HepG2 (cell line): Measurements from ENCODE around the gene ITGB3. TPM values are rescaled to one million over a fixed set of nuclear protein-coding genes. Genes with fewer than 3 reads are reported as not detected.
A peak's percentile ranks its signal among the peaks of the same experiment; 100 is the strongest.

Experiments used
- ATAC-seq: fragments of 200-7000 bp; cut with Tn5 transposase; 3 replicates; pipeline ENCODE4 v1.9.1; 2020; ENCODE audit warnings: mild to moderate bottlenecking, moderate library complexity
- BruUV-seq: library from RNA; stranded (reverse); fragments of 400-500 nt; replicated peaks from 2 replicates; lab custom pipeline; 2021; lab: Mats Ljungman, UMichigan
- CTCF ChIA-PET: fragments of 300-600 bp; formaldehyde crosslinking; extraction: SDS; loops from one replicate; lab custom pipeline; 2021; ENCODE audit warnings: low total read pairs, inconsistent platforms, low intra/inter-chr PET ratio; lab: Yijun Ruan, JAX
- POLR2A ChIA-PET: fragments of 350-600 bp; sonication (Branson Sonifier 250); formaldehyde crosslinking; loops from one replicate; lab custom pipeline; 2020; ENCODE audit warnings: antibody characterized with exemption, inconsistent platforms; lab: Yijun Ruan, JAX
- DNase-seq: peaks from one replicate; pipeline ENCODE4 v3.0.0-alpha.2; 2015; ENCODE audit warnings: low spot score
- FAIRE-seq: peaks from 3 replicates; lab custom pipeline; 2011; peaks lifted over from hg19 to GRCh38; lab: Jason Lieb, UNC
- H2AFZ ChIP-seq: one replicate; pipeline ENCODE4 v1.6.1; 2011; ENCODE audit warnings: low read length, inconsistent platforms
- H3K27ac ChIP-seq: fragments of 300-600 bp; 3 replicates; pipeline ENCODE4 v1.8.0; 2011; ENCODE audit warnings: mixed run types, mild to moderate bottlenecking, mixed read lengths, low read length, inconsistent platforms; ENCODE audit not compliant: insufficient read depth; ENCODE audit errors: extremely low read length
- H3K27me3 ChIP-seq, 2 experiments: fragments of 200-600 bp in 1 of 2; 2 replicates in 1 of 2; 3 replicates in 1 of 2; pipeline versions ENCODE4 v1.6.0 to v1.8.0; 2011; ENCODE audit warnings: low read length in 2 of 2, mild to moderate bottlenecking in 2 of 2, moderate library complexity in 2 of 2, inconsistent platforms in 1 of 2; ENCODE audit not compliant: insufficient read depth in 2 of 2, control insufficient read depth in 1 of 2
- H3K36me3 ChIP-seq, 2 experiments: fragments of 200-600 bp in 1 of 2; replicated peaks in 1 of 2; 2 replicates in 1 of 2; 3 replicates in 1 of 2; pipeline versions ENCODE4 v1.5.1 to v1.8.0; 2011; ENCODE audit warnings: low read length in 2 of 2, inconsistent platforms in 1 of 2; ENCODE audit not compliant: insufficient read depth in 2 of 2, control insufficient read depth in 1 of 2
- H3K4me1 ChIP-seq: 2 replicates; pipeline ENCODE4 v1.5.1; 2012; ENCODE audit warnings: low read length, inconsistent platforms; ENCODE audit not compliant: insufficient read depth
- H3K4me2 ChIP-seq: 2 replicates; pipeline ENCODE4 v1.6.0; 2011; ENCODE audit warnings: low read depth, low read length, inconsistent platforms
- H3K4me3 ChIP-seq, 3 experiments: fragments of 200-600 bp in 1 of 3; sonication (generic), shearing (Covaris generic) in 1 of 3; replicated peaks in 1 of 3; 2 replicates each; pipeline ENCODE4 v1.5.1; 2011 to 2016; ENCODE audit warnings: low read length in 3 of 3, inconsistent platforms in 2 of 3, low read depth in 2 of 3, mild to moderate bottlenecking in 2 of 3, control low read depth in 1 of 3, mixed read lengths in 1 of 3; ENCODE audit not compliant: insufficient read depth in 1 of 3
- H3K79me2 ChIP-seq: one replicate; pipeline ENCODE4 v1.6.1; 2011; ENCODE audit warnings: low read length, inconsistent platforms; ENCODE audit not compliant: insufficient read depth
- H3K9ac ChIP-seq: 2 replicates; pipeline ENCODE4 v1.6.0; 2011; ENCODE audit warnings: mild to moderate bottlenecking, low read depth, low read length, inconsistent platforms; ENCODE audit not compliant: insufficient read depth
- H3K9me3 ChIP-seq: 2 replicates; pipeline ENCODE4 v1.5.1; 2012; ENCODE audit warnings: mild to moderate bottlenecking, low read length
- H4K20me1 ChIP-seq: 2 replicates; pipeline ENCODE4 v1.6.0; 2011; ENCODE audit warnings: inconsistent platforms, mild to moderate bottlenecking, low read length, moderate library complexity; ENCODE audit not compliant: insufficient read depth
- NFRKB ChIP-seq: fragments of 450-650 bp; IDR thresholded peaks from 2 replicates; pipeline ENCODE4 v1.6.1; 2017
- ZNF34 ChIP-seq: sonication (generic); formaldehyde crosslinking; IDR thresholded peaks from 2 replicates; pipeline ENCODE4 v1.4.0; 2020; ENCODE audit warnings: mild to moderate bottlenecking, missing genetic modification reagents, borderline replicate concordance
- ZNF605 ChIP-seq: sonication (generic); formaldehyde crosslinking; IDR thresholded peaks from 2 replicates; pipeline ENCODE4 v1.8.0; 2022; ENCODE audit warnings: mild to moderate bottlenecking, missing genetic modification reagents
- ZNF790 ChIP-seq: sonication (generic); formaldehyde crosslinking; IDR thresholded peaks from 2 replicates; pipeline ENCODE4 v1.8.0; 2022; ENCODE audit warnings: missing genetic modification reagents, mild to moderate bottlenecking, borderline replicate concordance
- WGBS: methylation state at CpG from one replicate; pipeline ENCODE4 v1.1.6; 2017; ENCODE audit warnings: low lambda C conversion rate; 5-methylcytosine and 5-hydroxymethylcytosine counted together
- in situ Hi-C: cut with HindIII; loops from 2 replicates; pipeline ENCODE4 v1.10.0; 2017; ENCODE audit warnings: low pct_unique_long_range_greater_than_20kb; ENCODE audit not compliant: extremely low pct_ligation_motif_present
- intact Hi-C: fragments of 100-400 bp; cut with micrococcal nuclease; formaldehyde crosslinking; loops from one replicate; pipeline ENCODE4 v1.10.0; 2022; ENCODE audit not compliant: unreplicated experiment
- polyA plus RNA-seq, 8 experiments: library from polyadenylated mRNA; depleted of rRNA in 3 of 8; stranded (reverse) in 7 of 8; unstranded in 1 of 8; fragments of >200 nt; fragmentation: Illumina TruSeq in 4 of 8; extraction: Trizol in 4 of 8; gene quantifications; 2 replicates each; pipeline versions ENCODE4 v1.2.1 to v1.2.3, GENCODE V29; 2011 to 2016; ENCODE audit warnings: low read depth in 4 of 8, missing spikeins in 1 of 8, mixed read lengths in 1 of 8; ENCODE audit not compliant: insufficient read depth in 1 of 8
- total RNA-seq, 5 experiments: library from RNA; depleted of rRNA; stranded (reverse); fragments of >200 nt; fragmentation: Illumina TruSeq; extraction: Trizol; gene quantifications; 2 replicates each; pipeline ENCODE4 v1.2.3, GENCODE V29; 2016; ENCODE audit warnings: low read depth in 1 of 5

ITGB3 gene
- total and polyA plus RNA-seq, 2 of the 13 experiments (the other 11 are each of a cell fraction or from before 2014, with no cell fraction given), result 0.09 to 0.31 TPM

GRCh38 chr17:47252766-47253512 lies 688 bp upstream of the ITGB3 start:
- H3K36me3 ChIP-seq, result no peaks in the 10 kb centered on the region
- 70% methylated on average over 10 of the region's 10 CpGs for WGBS
- no peaks in the 10 kb centered on the region for H3K9me3 ChIP-seq
- no peaks in the 10 kb centered on the region for H3K79me2 ChIP-seq
- intact Hi-C loops (loop anchor here (2.0 kb wide), 1 partner anchor 42 kb away; no protein-coding TSS in a partner anchor), in situ Hi-C loops (no loop called here)
- H4K20me1 ChIP-seq, result no peaks in the 10 kb centered on the region
- TF ChIP-seq ZNF605 (0 out of 2 replicates have a peak, but pooled peaks have one; percentile 17), NFRKB (no peak)
- H3K4me2 ChIP-seq, result peak overlapping the region; percentile 86
- no peak for DNase-seq
- H2AFZ ChIP-seq, result peak overlapping the region; percentile 35
- FAIRE-seq, result no peak
- peak; percentile 17 for ATAC-seq
- peak overlapping the region in 1 of 3 experiments; percentile 79; a peak in 3 of 6 replicates for H3K4me3 ChIP-seq
- H3K4me1 ChIP-seq, result peaks cover 30% of the 10 kb centered on the region
- BruUV-seq, result TSS peak; percentile 73
- peaks cover 0 to 13% of the 10 kb centered on the region in 2 experiments; a peak in 4 of 5 replicates for H3K27me3 ChIP-seq
- ChIA-PET CTCF (interaction anchor here (1.4 kb wide), 1 partner anchor 63 kb away, joined by 3 read pairs; no protein-coding TSS in a partner anchor), POLR2A (interaction anchor here (1.1 to 1.6 kb wide), 2 partner anchors 13 to 39 kb away, joined by 4 to 5 read pairs; no protein-coding TSS in a partner anchor)
- no peak overlapping the region for H3K9ac ChIP-seq
- H3K27ac ChIP-seq, result peak overlapping the region; percentile 19

- no peak for DNase-seq
- CTCF ChIA-PET, result interaction anchor here (1.4 kb wide), 1 partner anchor 61 kb away, joined by 3 read pairs; no protein-coding TSS in a partner anchor
- H3K9me3 ChIP-seq, result no peaks in the 10 kb centered on the region
- no peak overlapping the region for H3K9ac ChIP-seq
- H3K27me3 ChIP-seq, result peaks cover 0 to 13% of the 10 kb centered on the region in 2 experiments; a peak in 4 of 5 replicates
- no peak for ATAC-seq
- intact Hi-C loops, result no loop called here
- no peak overlapping the region for H2AFZ ChIP-seq
- POLR2A ChIA-PET, result no interaction called here
- 50% methylated on average over 13 of the region's 15 CpGs for WGBS
- TF ChIP-seq ZNF34 (CRISPR knock-in tag), result peak; percentile 5; the same call in 1 of the 2 replicates
- no peak for TF ChIP-seq ZNF790 (CRISPR knock-in tag)
- H4K20me1 ChIP-seq, result no peaks in the 10 kb centered on the region
- in situ Hi-C loops, result no loop called here
- H3K4me1 ChIP-seq, result peaks cover 30% of the 10 kb centered on the region
- peak overlapping the region; percentile 55 to 79 (median 65) for H3K4me3 ChIP-seq
- BruUV-seq, result no TSS peak
- FAIRE-seq, result no peak
- H3K4me2 ChIP-seq, result peak overlapping the region; percentile 86
- H3K36me3 ChIP-seq, result no peaks in the 10 kb centered on the region
- H3K27ac ChIP-seq, result no peak overlapping the region
- no peaks in the 10 kb centered on the region for H3K79me2 ChIP-seq
Observed at GRCh38 chr17:47254403-47254943, 846 bp downstream of the ITGB3 start.
